ENCODE measurements around the gene PRDX3. TPM values are rescaled to one million over a fixed set of nuclear protein-coding genes. Genes with fewer than 3 reads are reported as not detected.

The PRDX3 gene
- total RNA-seq, 2 donors from 2014 or later, result 46.1 to 61.7 TPM

- no peaks in the 10 kb centered on the region for H3K9me3 ChIP-seq
- H3K27me3 ChIP-seq, result no peaks in the 10 kb centered on the region
- ATAC-seq (no peak), DNase-seq (no peak)
- H3K36me3 ChIP-seq (replicated peaks in 1 of 2; ENCODE audit: insufficient read depth in 1 of 2, low read depth in 2 of 2), result no peaks in the 10 kb centered on the region
- intact Hi-C loops (cut with DNase I), result loop anchor here (5.0 kb wide), 1 partner anchor 249 kb away; no protein-coding TSS in a partner anchor
- WGBS, 2 donors, result 56 to 65% methylated on average over 4 of the region's 4 CpGs
- TF ChIP-seq POLR2A (IDR thresholded peaks at IDR 0.05) (no peak), CTCF (IDR thresholded peaks at IDR 0.05) (no peak)
- H3K27ac ChIP-seq, result no peak overlapping the region
- H3K4me1 ChIP-seq, result no peaks in the 10 kb centered on the region
- H3K4me3 ChIP-seq, result no peak overlapping the region
These were observed 19.3 kb upstream of the PRDX3 start for GRCh38 chr10:119197921-119198320.

GRCh38 chr10:119191881-119192280, 13.3 kb upstream of the PRDX3 start:
- DNase-seq, result no peak
- Histone ChIP-seq H3K36me3 (replicated peaks in 1 of 2; ENCODE audit: insufficient read depth in 1 of 2, low read depth in 2 of 2) (no peaks in the 10 kb centered on the region), H3K27me3 (no peaks in the 10 kb centered on the region), H3K4me1 (peaks cover 17% of the 10 kb centered on the region), H3K4me3 (no peak overlapping the region), H3K9me3 (no peaks in the 10 kb centered on the region), H3K27ac (no peak overlapping the region)
- 77 to 86% methylated on average over 3 to 4 of the region's 4 CpGs for WGBS, 2 donors
- TF ChIP-seq CTCF (IDR thresholded peaks at IDR 0.05) (no peak), POLR2A (IDR thresholded peaks at IDR 0.05) (no peak)
- intact Hi-C loops (cut with DNase I), result no loop called here
- ATAC-seq, result no peak

- Histone ChIP-seq H3K36me3 (replicated peaks in 1 of 2; ENCODE audit: insufficient read depth in 1 of 2, low read depth in 2 of 2) (no peaks in the 10 kb centered on the region), H3K9me3 (no peaks in the 10 kb centered on the region), H3K27me3 (no peaks in the 10 kb centered on the region), H3K4me1 (peaks cover 17% of the 10 kb centered on the region), H3K4me3 (no peak overlapping the region), H3K27ac (peak overlapping the region in 1 of 4 donors; percentile 69)
- intact Hi-C loops (cut with DNase I), result no loop called here
- DNase-seq (no peak), ATAC-seq (no peak)
- TF ChIP-seq POLR2A (IDR thresholded peaks at IDR 0.05) (no peak), CTCF (IDR thresholded peaks at IDR 0.05) (no peak)
- 51 to 64% methylated on average over 5 of the region's 5 CpGs for WGBS, 2 donors
These were observed 12.6 kb upstream of the PRDX3 start for GRCh38 chr10:119190954-119191785.

GRCh38 chr10:119190353-119190752, 11.7 kb upstream of the PRDX3 start:
- no peak overlapping the region for H3K4me3 ChIP-seq
- H3K27me3 ChIP-seq, result no peaks in the 10 kb centered on the region
- peak overlapping the region; percentile 39 to 69 (median 59) for H3K27ac ChIP-seq
- ATAC-seq, result peak; percentile 41
- intact Hi-C loops (cut with DNase I), result no loop called here
- peaks cover 17% of the 10 kb centered on the region for H3K4me1 ChIP-seq
- no peak for TF ChIP-seq POLR2A (IDR thresholded peaks at IDR 0.05)
- TF ChIP-seq CTCF (IDR thresholded peaks at IDR 0.05), result no peak
- WGBS, 2 donors, result 51 to 60% methylated on average over 4 of the region's 4 CpGs
- peak in 2 of 4 donors; percentile 16 to 43 for DNase-seq
- H3K36me3 ChIP-seq (replicated peaks in 1 of 2; ENCODE audit: insufficient read depth in 1 of 2, low read depth in 2 of 2), result no peaks in the 10 kb centered on the region
- no peaks in the 10 kb centered on the region for H3K9me3 ChIP-seq
